Naive thymus-derived CD8-positive, alpha-beta T cell (primary cell): Measurements from ENCODE around the gene PEX11G. TPM values are rescaled to one million over a fixed set of nuclear protein-coding genes. Genes with fewer than 3 reads are reported as not detected.

Experiments
- ATAC-seq, 2 donors: fragments of 150-1000 bp; cut with Tn5 transposase in 1 of 2; sonication (Bioruptor Pico), chemical (Tn5 transposase) in 1 of 2; 1 replicate in 1 of 2; 2 replicates in 1 of 2; pipeline ENCODE4 v1.10.0; 2021; ENCODE audit warnings: mild to moderate bottlenecking in 2 of 2, moderate library complexity in 2 of 2
- POLR2A ChIA-PET: fragments of 350-600 bp; sonication (Branson Sonifier 250); formaldehyde crosslinking; loops from one replicate; lab custom pipeline; 2021; ENCODE audit warnings: antibody characterized with exemption; lab: Charles Lee
- DNase-seq, 10 donors: peaks; one replicate each; pipeline versions ENCODE4 v3.0.0 to v3.0.0-alpha.2; 2020 to 2022
- H3K27ac Mint-ChIP-seq, 10 donors: one replicate each; pipeline ENCODE4 v1.8.0; 2020 to 2022; ENCODE audit warnings: mild to moderate bottlenecking in 10 of 10, mixed read lengths in 10 of 10, moderate library complexity in 4 of 10, inconsistent platforms in 1 of 10
- H3K27me3 Mint-ChIP-seq, 5 donors: one replicate each; pipeline ENCODE4 v1.8.0; 2021 to 2022; ENCODE audit warnings: mixed read lengths in 5 of 5
- H3K36me3 Mint-ChIP-seq, 3 donors: one replicate each; pipeline ENCODE4 v1.8.0; 2020 to 2022; ENCODE audit warnings: mixed read lengths in 3 of 3, mild to moderate bottlenecking in 2 of 3, inconsistent platforms in 1 of 3
- H3K4me1 Mint-ChIP-seq, 4 donors: one replicate each; pipeline ENCODE4 v1.8.0; 2021 to 2022; ENCODE audit warnings: mixed read lengths in 4 of 4
- H3K4me3 Mint-ChIP-seq, 10 donors: one replicate each; pipeline ENCODE4 v1.8.0; 2020 to 2022; ENCODE audit warnings: mild to moderate bottlenecking in 10 of 10, mixed read lengths in 10 of 10, moderate library complexity in 6 of 10, inconsistent platforms in 1 of 10
- H3K9me3 Mint-ChIP-seq, 9 donors: one replicate each; pipeline ENCODE4 v1.8.0; 2020 to 2022; ENCODE audit warnings: mixed read lengths in 9 of 9, mild to moderate bottlenecking in 3 of 9, inconsistent platforms in 1 of 9, moderate library complexity in 1 of 9
- polyA plus RNA-seq, 3 donors: library from polyadenylated mRNA; unstranded; fragments of 300-500 nt; fragmentation: Illumina TruSeq; gene quantifications; one replicate each; pipeline ENCODE4 v1.2.3, GENCODE V29; 2021
- total RNA-seq, 8 experiments: library from RNA in 2 of 8; stranded (reverse) in 2 of 8; gene quantifications; one replicate each; pipeline ENCODE4 v1.2.3 and lab custom pipeline; 2021 to 2026

Gene PEX11G
- total and polyA plus RNA-seq, 5 experiments from 2014 or later = 0.68 to 2.7 (median 1.1) TPM

- H3K4me3 Mint-ChIP-seq = peak overlapping the region in 1 of 10 donors; percentile 28
- ATAC-seq (no peak), DNase-seq (no peak)
- H3K4me1 Mint-ChIP-seq = peaks cover 0 to 6% (median 2%) of the 10 kb centered on the region in 4 donors
- peak overlapping the region in 5 of 10 donors; percentile 29 to 84 (median 63) for H3K27ac Mint-ChIP-seq
- H3K9me3 Mint-ChIP-seq = no peaks in the 10 kb centered on the region
- no peaks in the 10 kb centered on the region for H3K27me3 Mint-ChIP-seq
- POLR2A ChIA-PET = no interaction called here
- H3K36me3 Mint-ChIP-seq = peaks cover 0 to 52% (median 0%) of the 10 kb centered on the region in 3 donors
Measured at GRCh38 chr19:7471696-7472615, 16.9 kb downstream of the PEX11G start.

GRCh38 chr19:7470540-7471305, 18.1 kb downstream of the PEX11G start:
- Mint-ChIP-seq H3K9me3 (no peaks in the 10 kb centered on the region), H3K27me3 (no peaks in the 10 kb centered on the region), H3K4me1 (peaks cover 0 to 3% (median 1%) of the 10 kb centered on the region in 4 donors), H3K27ac (peak overlapping the region in 1 of 10 donors; percentile 40), H3K4me3 (no peak overlapping the region), H3K36me3 (peaks cover 0 to 61% (median 0%) of the 10 kb centered on the region in 3 donors)
- DNase-seq (no peak), ATAC-seq (no peak)
- POLR2A ChIA-PET = interaction anchor here (0.5 to 0.9 kb wide), 2 partner anchors 9 to 119 kb away, joined by 3 to 4 read pairs; no protein-coding TSS in a partner anchor

- Mint-ChIP-seq H3K27ac (no peak overlapping the region), H3K36me3 (peaks cover 0 to 66% (median 0%) of the 10 kb centered on the region in 3 donors), H3K4me3 (no peak overlapping the region), H3K27me3 (no peaks in the 10 kb centered on the region), H3K4me1 (peaks cover 0 to 3% (median 1%) of the 10 kb centered on the region in 4 donors), H3K9me3 (no peaks in the 10 kb centered on the region)
- DNase-seq (no peak), ATAC-seq (no peak)
- POLR2A ChIA-PET = interaction anchor here (0.6 to 0.9 kb wide), 3 partner anchors 10 to 493 kb away, joined by 3 read pairs; no protein-coding TSS in a partner anchor
Measured at GRCh38 chr19:7469669-7470285, 19.1 kb downstream of the PEX11G start.

- H3K4me3 Mint-ChIP-seq = no peak overlapping the region
- no peaks in the 10 kb centered on the region for H3K27me3 Mint-ChIP-seq
- DNase-seq (no peak), ATAC-seq (no peak)
- peaks cover 0 to 3% (median 1%) of the 10 kb centered on the region in 4 donors for H3K4me1 Mint-ChIP-seq
- H3K27ac Mint-ChIP-seq = peak overlapping the region in 1 of 10 donors; percentile 24
- H3K36me3 Mint-ChIP-seq = peaks cover 0 to 75% (median 0%) of the 10 kb centered on the region in 3 donors
- no peaks in the 10 kb centered on the region for H3K9me3 Mint-ChIP-seq
- POLR2A ChIA-PET = interaction anchor here (0.8 to 1.4 kb wide), 3 partner anchors 8 to 9 kb away, joined by 3 to 4 read pairs (median 4); no protein-coding TSS in a partner anchor
Measured at GRCh38 chr19:7468840-7469239, 20.0 kb downstream of the PEX11G start.

GRCh38 chr19:7467009-7467989, 21.5 kb downstream of the PEX11G start:
- Mint-ChIP-seq H3K4me3 (no peak overlapping the region), H3K9me3 (no peaks in the 10 kb centered on the region), H3K27ac (no peak overlapping the region), H3K36me3 (peaks cover 0 to 80% (median 0%) of the 10 kb centered on the region in 3 donors), H3K4me1 (no peaks in the 10 kb centered on the region), H3K27me3 (no peaks in the 10 kb centered on the region)
- ATAC-seq = no peak
- POLR2A ChIA-PET = interaction anchor here (0.6 to 1.4 kb wide), 4 partner anchors 8 to 124 kb away, joined by 3 to 4 read pairs (median 4); no protein-coding TSS in a partner anchor
- DNase-seq = no peak

GRCh38 chr19:7463575-7463974, 25.3 kb downstream of the PEX11G start:
- Mint-ChIP-seq H3K4me3 (no peak overlapping the region), H3K36me3 (peaks cover 0 to 86% (median 4%) of the 10 kb centered on the region in 3 donors), H3K9me3 (no peaks in the 10 kb centered on the region), H3K27me3 (no peaks in the 10 kb centered on the region), H3K4me1 (no peaks in the 10 kb centered on the region), H3K27ac (peak overlapping the region in 1 of 10 donors; percentile 55)
- ATAC-seq = no peak
- POLR2A ChIA-PET = no interaction called here
- DNase-seq = no peak

GRCh38 chr19:7461841-7462629, 26.8 kb downstream of the PEX11G start:
- peak overlapping the region in 1 of 10 donors; percentile 6 for H3K27ac Mint-ChIP-seq
- no peaks in the 10 kb centered on the region for H3K27me3 Mint-ChIP-seq
- H3K4me1 Mint-ChIP-seq = peaks cover 0 to 1% (median 0%) of the 10 kb centered on the region in 4 donors
- DNase-seq = no peak
- no peaks in the 10 kb centered on the region for H3K9me3 Mint-ChIP-seq
- POLR2A ChIA-PET = no interaction called here
- no peak for ATAC-seq
- H3K4me3 Mint-ChIP-seq = no peak overlapping the region
- H3K36me3 Mint-ChIP-seq = peaks cover 0 to 90% (median 9%) of the 10 kb centered on the region in 3 donors

GRCh38 chr19:7460562-7460966, 28.3 kb downstream of the PEX11G start:
- DNase-seq (no peak), ATAC-seq (no peak)
- Mint-ChIP-seq H3K36me3 (peaks cover 4 to 94% (median 19%) of the 10 kb centered on the region in 3 donors), H3K4me1 (peaks cover 0 to 5% (median 3%) of the 10 kb centered on the region in 4 donors), H3K27ac (no peak overlapping the region), H3K4me3 (no peak overlapping the region), H3K9me3 (no peaks in the 10 kb centered on the region), H3K27me3 (no peaks in the 10 kb centered on the region)
- POLR2A ChIA-PET = interaction anchor here (0.8 kb wide), 1 partner anchor 9 kb away, joined by 3 read pairs; no protein-coding TSS in a partner anchor

- Mint-ChIP-seq H3K27me3 (no peaks in the 10 kb centered on the region), H3K27ac (peak overlapping the region in 2 of 10 donors; percentile 48 to 66), H3K4me1 (peaks cover 5 to 13% (median 11%) of the 10 kb centered on the region in 4 donors), H3K36me3 (peaks cover 7 to 99% (median 27%) of the 10 kb centered on the region in 3 donors), H3K9me3 (no peaks in the 10 kb centered on the region), H3K4me3 (no peak overlapping the region)
- ATAC-seq (no peak), DNase-seq (no peak)
- POLR2A ChIA-PET = interaction anchor here (0.8 to 1.7 kb wide), 2 partner anchors 9 to 10 kb away, joined by 3 to 4 read pairs; no protein-coding TSS in a partner anchor
Measured at GRCh38 chr19:7459773-7460172, 29.1 kb downstream of the PEX11G start.

GRCh38 chr19:7458675-7459074, 30.2 kb downstream of the PEX11G start:
- Mint-ChIP-seq H3K4me3 (no peak overlapping the region), H3K27ac (peak overlapping the region in 3 of 10 donors; percentile 1 to 66 (median 15)), H3K4me1 (peaks cover 5 to 23% (median 11%) of the 10 kb centered on the region in 4 donors), H3K27me3 (no peaks in the 10 kb centered on the region), H3K36me3 (peaks cover 7 to 99% (median 38%) of the 10 kb centered on the region in 3 donors), H3K9me3 (no peaks in the 10 kb centered on the region)
- no peak for DNase-seq
- POLR2A ChIA-PET = interaction anchor here (0.8 to 1.7 kb wide), 2 partner anchors 10 to 15 kb away, joined by 3 to 4 read pairs; no protein-coding TSS in a partner anchor
- ATAC-seq = no peak
